HUDEP-2 (cell line): ENCODE data around the gene HAT1.
"Not testable (repeated sequence)": the region's sequence is repeated elsewhere in the genome, so short reads cannot be mapped to it uniquely, and the experiment has no call there.

Source experiments
- DNase-seq, 76 experiments: peaks; one replicate each; lab custom pipeline; 2025; ENCODE audit not compliant: unreplicated experiment in 76 of 76; lab: John Stamatoyannopoulos, UW

Gene HAT1, protein sequence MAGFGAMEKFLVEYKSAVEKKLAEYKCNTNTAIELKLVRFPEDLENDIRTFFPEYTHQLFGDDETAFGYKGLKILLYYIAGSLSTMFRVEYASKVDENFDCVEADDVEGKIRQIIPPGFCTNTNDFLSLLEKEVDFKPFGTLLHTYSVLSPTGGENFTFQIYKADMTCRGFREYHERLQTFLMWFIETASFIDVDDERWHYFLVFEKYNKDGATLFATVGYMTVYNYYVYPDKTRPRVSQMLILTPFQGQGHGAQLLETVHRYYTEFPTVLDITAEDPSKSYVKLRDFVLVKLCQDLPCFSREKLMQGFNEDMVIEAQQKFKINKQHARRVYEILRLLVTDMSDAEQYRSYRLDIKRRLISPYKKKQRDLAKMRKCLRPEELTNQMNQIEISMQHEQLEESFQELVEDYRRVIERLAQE

DNA sequence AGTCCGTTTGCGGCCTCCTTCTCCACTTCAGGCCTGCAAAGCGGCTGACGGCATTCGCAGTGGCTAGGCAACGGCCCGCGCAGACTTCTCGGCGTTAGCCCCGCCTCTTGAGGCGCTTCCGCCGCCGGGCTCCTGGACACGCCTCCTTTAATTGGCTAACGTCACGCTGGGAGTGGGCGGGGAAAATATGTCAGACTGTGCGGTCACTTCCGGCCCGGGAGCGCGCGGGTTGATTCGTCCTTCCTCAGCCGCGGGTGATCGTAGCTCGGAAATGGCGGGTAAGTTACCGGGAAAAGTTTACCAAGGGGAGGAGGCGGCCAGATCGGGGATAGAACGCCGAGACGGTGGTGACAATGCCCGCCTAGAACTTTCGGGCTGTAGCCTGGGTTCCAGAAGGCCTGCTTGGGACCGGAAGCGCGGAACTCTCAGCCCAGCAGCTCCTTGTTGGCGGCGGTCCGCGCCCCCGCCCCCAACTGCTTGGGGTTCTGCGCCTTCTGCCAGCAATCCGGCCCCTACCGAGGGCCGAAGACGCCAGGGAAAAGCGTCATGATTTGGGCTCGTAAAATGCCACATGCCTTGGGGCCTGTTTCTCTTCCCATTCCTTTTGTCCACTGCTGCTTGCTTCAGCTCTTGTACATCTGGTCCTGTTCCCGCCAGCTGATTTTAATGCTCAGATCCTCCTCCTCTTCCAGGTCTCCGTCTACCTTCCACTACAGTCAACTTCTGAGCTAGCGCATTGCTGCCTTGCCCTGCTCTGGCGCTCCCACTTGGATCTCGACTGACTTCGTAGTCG is at the start of gene HAT1:
TSS of gene HAT1 (plus strand) at position 232 of the 793 bp plus-strand sequence. CDS start at position 272, 40 bp downstream.
- peak in 75 of 76 experiments; percentile 47 to 98 (median 94) for DNase-seq

DNA sequence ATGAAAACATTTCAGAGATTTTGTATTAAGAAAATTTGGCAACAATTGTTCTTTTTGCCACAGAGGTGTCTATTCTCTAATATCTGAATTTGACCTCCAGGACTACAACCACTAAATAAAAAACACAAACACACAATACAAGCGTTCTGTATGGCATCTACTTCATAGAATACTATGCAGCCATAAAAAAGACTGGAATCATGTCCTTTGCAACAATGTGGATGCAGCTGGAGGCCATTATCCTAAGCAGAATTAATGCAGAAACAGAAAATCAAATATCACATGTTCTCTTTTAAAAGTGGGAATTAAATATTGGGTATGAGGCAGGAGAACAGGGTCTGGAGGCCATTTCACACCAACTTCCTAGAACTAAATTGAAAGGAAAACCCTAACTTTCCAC is 47.7 kb upstream of the HAT1 start:
- no peak for DNase-seq

DNA sequence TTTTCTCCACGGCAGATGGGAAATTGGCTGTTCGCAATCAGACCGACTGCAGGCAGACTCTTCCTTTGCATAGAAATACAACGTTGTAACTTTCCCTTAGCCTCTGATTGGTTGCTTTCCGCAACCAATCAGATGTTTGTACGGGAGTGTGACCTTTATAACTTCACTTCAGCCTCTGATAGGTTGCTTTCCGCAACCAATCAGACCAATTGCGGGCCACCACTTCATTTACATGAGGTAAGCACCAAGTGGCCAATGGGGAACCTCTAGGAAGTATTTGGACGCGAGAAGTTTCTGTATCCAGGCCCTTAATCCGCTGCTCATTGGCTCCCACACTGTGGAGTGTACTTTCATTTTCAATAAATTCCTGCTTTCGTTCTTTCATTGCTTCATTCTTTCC is 47.3 kb upstream of the HAT1 start:
- DNase-seq, result no peak

DNA sequence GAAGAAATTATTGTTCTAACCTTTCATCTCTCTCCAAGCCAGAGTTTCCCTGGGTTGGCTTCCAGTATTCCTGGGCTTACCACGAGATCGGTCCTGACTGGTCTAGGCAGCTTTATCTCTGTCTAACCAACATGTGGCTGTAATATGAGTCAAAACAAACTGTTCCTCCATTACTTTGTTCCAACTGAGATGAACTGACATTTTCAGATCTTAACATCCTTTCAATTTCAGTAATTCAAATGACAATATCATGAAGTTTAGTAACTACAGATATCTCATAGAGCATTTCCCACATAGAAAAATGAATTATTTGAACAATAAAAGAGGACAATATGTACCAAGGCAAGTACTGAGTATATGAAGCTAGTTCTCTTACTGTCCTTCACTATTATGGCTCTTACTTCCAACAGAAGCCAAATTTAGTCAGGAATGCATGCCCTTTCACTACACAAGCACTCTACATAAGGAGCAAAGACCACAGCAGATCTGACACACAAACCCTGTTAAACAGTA is 43.7 kb upstream of the HAT1 start:
- DNase-seq, result peak in 5 of 76 experiments; percentile 2 to 19 (median 7)

DNA sequence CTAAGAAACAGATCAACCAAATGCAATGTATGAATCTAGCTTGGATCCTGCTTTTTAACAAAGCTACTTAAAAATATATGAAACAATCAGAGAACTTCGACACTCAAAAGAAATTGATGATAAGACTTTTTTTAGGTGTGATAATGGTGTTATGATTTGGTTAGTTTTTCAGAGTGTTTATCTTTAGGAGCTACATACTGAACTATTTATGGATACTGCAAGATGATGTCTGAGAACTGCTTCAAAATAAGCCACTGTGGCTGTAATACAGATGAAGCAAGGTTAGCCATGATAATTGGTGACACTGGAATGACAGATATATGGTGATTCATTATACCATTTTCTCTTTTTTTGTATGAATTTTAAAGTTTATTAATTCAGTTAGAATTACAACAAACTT is 42.4 kb upstream of the HAT1 start:
- no peak for DNase-seq

- DNase-seq, result no peak
Observed at GRCh38 chr2:171880774-171881173, 41.5 kb upstream of the HAT1 start.

DNA sequence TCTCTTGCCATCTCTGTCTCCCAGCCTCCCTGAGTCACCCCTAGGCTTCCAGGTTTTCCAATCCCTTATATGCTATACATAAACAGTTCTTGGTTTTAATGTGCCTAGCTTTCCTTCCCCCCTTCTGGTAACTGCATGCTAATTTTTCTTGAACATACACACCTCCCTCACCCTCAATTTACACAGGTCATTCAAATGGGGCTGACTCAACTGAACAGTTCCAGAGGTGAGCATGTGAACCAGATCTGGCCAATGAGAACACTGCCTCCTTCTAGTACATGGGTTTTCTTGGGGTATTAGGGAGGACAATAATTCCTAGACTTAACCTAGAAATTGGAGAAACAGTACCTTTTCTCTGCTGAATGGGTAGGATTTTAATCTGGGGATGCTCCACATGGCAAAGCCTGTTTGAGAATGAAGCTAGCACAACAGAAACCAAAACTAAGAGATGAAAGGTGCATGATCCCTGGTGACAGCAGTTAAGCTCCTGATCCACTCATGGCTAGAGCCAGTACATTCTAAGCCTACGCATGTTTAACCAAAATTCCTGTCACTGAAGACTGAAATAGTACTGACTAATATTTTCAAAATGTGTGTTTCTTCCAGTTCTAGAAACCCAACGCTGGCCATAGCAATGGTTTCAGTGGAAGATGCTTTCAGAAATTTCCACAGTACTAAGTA is 40.0 kb upstream of the HAT1 start:
- DNase-seq, result no peak

DNA sequence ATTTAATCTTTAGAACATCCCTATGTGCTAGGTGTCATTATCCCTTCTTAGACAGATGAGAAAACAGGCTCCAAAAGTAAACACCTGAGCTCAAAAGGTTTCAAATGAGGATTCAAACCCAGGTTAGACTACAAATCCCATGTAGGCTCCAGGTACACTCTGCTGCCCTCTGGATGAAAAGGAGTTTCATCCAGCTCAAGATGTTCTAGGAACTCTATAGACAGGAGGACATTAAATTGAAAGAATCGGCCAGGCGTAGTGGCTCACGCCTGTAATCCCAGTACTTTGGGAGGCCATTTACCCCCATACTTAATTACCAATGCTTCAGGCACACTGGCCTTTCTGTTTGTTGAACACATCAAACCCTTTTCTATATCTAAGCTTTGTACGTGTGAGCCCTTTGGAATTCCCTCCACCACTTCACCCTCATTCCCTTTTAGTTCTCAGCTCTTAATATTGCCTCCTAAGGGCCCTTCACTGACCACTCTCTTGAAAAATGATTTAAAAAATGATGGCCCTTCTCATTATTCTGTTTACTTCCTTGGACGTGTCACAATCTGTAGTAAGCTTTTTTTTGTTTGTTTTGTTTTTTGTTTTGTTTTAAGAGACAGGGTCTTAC is 38.9 kb upstream of the HAT1 start:
- DNase-seq, result no peak

- DNase-seq, result no peak
Observed at GRCh38 chr2:171889333-171889732, 32.9 kb upstream of the HAT1 start.

- DNase-seq, result no peak
Observed at GRCh38 chr2:171889808-171890207, 32.5 kb upstream of the HAT1 start.

- peak in 1 of 76 experiments; percentile 7 for DNase-seq
Observed at GRCh38 chr2:171893196-171893823, 29.0 kb upstream of the HAT1 start.

- peak in 71 of 76 experiments; percentile 6 to 81 (median 59) for DNase-seq
Observed at GRCh38 chr2:171893824-171894611, 28.2 kb upstream of the HAT1 start, which contains the start of gene SLC25A12. SLC25A12 (minus strand) TSS chr2:171894244; CDS start chr2:171894214, 30 bp downstream.

DNA sequence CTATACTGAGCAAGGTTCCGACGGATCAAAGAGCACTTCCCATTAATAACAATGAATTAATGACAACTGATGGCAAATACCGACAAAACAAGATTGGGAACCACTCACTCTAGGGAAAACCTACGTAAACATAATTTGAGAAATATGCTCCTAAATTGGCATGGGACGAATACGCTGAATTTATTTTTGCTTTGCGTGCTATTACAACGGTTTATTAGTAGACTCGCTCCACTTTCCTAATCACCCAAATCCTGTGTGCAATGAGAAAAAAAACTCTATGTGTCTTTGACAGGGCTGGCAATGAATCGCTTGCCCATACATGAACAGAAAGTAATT is 27.7 kb upstream of the HAT1 start:
- DNase-seq, result no peak

GRCh38 chr2:171895786-171896185 is 26.5 kb upstream of the HAT1 start:
- no peak for DNase-seq

DNA sequence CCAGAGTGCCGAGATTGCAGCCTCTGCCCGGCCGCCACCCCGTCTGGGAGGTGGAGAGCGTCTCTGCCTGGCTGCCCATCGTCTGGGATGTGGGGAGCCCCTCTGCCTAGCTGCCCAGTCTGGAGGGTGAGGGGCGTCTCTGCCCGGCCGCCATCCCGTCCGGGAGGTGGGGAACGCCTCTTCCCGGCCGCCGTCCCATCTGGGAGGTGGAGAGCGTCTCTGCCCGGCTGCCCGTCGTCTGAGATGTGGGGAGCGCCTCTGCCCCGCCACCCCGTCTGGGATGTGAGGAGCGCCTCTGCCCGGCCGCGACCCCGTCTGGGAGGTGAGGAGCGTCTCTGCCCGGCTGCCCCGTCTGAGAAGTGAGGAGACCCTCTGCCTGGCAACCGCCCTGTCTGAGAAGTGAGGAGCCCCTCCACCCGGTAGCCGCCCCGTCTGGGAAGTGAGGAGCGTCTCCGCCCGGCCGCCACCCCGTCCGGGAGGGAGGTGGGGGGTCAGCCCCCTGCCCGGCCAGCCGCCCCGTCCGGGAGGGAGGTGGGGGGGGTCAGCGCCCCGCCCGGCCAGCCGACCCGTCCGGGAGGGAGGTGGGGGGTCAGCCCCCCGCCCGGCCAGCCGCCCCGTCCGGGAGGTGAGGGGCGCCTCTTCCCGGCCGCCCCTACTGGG is 22.5 kb upstream of the HAT1 start:
- not testable (repeated sequence) for DNase-seq

DNA sequence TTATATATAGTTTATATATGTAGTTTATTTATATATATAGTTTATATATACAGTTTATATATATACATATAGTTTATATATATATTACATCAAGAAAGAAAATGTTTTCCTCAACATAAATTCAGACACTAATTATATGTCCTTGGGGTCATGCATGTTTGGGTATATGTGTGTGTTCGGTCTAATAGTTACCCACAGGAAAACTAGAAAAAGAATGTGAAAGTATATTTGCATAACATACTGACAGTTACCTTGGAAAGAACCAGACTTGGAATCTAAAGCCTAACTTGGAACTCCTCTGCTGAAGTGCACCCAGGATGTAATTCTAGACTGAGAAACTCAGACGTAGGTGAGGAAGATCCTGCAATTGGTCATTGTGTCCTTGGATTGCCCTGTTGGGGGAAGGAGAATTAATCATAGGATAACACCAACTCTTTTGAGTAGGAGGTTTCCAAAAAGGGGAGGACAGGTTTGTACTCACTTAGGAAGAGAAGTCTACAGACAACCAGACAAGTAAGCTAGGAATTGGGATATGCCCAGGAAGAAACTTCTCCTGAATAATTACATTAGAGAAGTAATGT is 19.3 kb upstream of the HAT1 start:
- no peak for DNase-seq

DNA sequence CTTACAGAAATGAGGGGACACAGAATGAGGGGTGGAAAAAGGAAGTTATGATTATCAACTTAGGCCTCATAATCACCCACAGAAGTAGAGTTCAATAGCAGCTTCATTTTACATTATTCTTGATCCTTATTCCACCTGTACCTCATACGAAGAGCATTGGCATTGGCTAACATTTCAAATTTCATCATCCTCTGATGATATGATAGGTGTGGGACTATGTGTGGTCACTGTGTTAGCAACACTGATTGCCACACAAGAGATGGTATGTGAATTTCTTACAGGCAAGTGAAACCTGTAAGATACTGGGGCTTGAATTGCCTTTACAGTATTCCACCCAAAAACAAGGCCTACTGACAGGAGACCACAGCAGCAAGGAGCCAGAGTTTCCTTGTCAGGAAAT is 14.0 kb upstream of the HAT1 start:
- DNase-seq, result no peak

- no peak for DNase-seq
Observed at GRCh38 chr2:171909266-171909665, 13.0 kb upstream of the HAT1 start.
